22Rv1 (cell line): ENCODE data around the gene CCT8.

ENCODE experiments used
- ZFX ChIP-seq: fragments of 450-650 bp; IDR thresholded peaks from 2 replicates; pipeline ENCODE4 v1.6.1; 2017; ENCODE audit warnings: antibody characterized with exemption, borderline replicate concordance
- TF ChIP-seq, protein P1 (sequence below): fragments of 450-650 bp; IDR thresholded peaks from 2 replicates; pipeline ENCODE4 v1.5.1; 2017; ENCODE audit warnings: mild to moderate bottlenecking

DNA sequence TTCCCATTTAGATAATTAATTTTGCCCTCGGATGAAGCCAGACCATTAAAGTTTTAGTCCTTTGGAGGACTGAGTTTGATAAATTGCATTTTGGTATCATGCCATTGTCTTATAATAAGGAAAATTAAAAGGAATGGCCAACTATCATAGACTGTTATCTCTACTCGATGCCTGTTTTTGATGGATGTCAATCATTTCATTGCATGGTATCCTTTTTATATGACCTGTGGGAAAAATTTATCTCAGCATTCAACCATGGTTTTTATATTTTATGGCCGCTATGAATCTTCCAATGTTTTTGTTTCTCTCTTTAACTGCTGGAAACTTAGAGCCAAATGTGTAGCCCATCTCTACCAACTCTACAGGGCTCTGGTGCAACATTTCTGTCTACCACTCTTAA, 9.9 kb upstream of the CCT8 start:
- TF ChIP-seq, protein P1, sequence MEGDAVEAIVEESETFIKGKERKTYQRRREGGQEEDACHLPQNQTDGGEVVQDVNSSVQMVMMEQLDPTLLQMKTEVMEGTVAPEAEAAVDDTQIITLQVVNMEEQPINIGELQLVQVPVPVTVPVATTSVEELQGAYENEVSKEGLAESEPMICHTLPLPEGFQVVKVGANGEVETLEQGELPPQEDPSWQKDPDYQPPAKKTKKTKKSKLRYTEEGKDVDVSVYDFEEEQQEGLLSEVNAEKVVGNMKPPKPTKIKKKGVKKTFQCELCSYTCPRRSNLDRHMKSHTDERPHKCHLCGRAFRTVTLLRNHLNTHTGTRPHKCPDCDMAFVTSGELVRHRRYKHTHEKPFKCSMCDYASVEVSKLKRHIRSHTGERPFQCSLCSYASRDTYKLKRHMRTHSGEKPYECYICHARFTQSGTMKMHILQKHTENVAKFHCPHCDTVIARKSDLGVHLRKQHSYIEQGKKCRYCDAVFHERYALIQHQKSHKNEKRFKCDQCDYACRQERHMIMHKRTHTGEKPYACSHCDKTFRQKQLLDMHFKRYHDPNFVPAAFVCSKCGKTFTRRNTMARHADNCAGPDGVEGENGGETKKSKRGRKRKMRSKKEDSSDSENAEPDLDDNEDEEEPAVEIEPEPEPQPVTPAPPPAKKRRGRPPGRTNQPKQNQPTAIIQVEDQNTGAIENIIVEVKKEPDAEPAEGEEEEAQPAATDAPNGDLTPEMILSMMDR = no peak
- no peak for TF ChIP-seq ZFX
